Ishikawa (cell line): ENCODE data around the gene FRMD5.

Experiments
- REST ChIP-seq: IDR thresholded peaks from 2 replicates; pipeline ENCODE4 v1.6.1; 2012; ENCODE audit warnings: low read depth, mild to moderate bottlenecking
- ZBTB7A ChIP-seq: IDR thresholded peaks from 2 replicates; pipeline ENCODE4 v1.6.1; 2012; ENCODE audit warnings: low read depth

DNA sequence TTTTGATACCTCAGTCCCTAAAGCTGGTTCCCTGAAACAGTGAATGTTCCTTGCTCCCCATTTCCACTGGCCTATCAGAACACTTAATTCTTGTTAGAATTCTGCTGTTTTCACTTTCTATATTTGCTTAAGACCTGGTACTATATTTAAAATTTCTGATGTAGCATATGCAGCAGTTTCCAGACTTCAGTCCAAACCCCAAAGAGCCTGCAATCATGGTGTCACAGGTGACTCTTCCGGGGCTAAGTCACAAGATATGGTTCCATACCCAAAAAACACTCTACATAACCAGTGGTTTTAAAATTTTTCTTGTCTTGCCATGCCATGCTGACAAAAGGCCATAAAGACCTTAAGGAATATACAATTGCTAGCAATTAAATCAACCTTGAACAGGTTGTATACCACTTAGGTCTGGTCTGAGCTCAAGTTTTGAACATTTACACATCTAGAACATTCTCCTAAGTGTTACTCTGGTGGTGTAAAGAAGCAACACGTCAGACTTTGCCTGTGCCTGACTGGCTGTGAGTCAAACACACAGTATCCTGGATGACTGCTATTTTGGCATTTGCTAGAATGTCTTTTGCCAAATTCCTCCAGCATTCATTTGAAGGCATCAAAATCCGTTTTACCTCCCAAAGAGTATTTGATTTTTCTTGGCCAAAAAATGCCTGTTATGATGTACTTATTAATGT is 160.0 kb downstream of the FRMD5 start:
- no peak for TF ChIP-seq REST
- no peak for TF ChIP-seq ZBTB7A
